Measurements from ENCODE around the gene CST7. TPM values are rescaled to one million over a fixed set of nuclear protein-coding genes. Genes with fewer than 3 reads are reported as not detected.

The CST7 gene
- total RNA-seq, 1 donor from 2014 or later = not detected

GRCh38 chr20:24909086-24909780 is 39.8 kb upstream of the CST7 start:
- H3K27ac ChIP-seq = no peak overlapping the region
- H3K9me3 ChIP-seq (ENCODE audit: low read depth) = peaks cover 5% of the 10 kb centered on the region
- no peak overlapping the region for H3K27ac Mint-ChIP-seq
- H3K4me2 ChIP-seq = no peak overlapping the region
- no peaks in the 10 kb centered on the region for H3K36me3 ChIP-seq
- H3K4me3 Mint-ChIP-seq = no peak overlapping the region
- H3K4me3 ChIP-seq = no peak overlapping the region
- H3K27me3 Mint-ChIP-seq (ENCODE audit: insufficient read depth, low read depth) = peaks cover 3% of the 10 kb centered on the region
- no peak overlapping the region for H3K9ac ChIP-seq
- H3K79me2 ChIP-seq (ENCODE audit: low read depth) = no peaks in the 10 kb centered on the region
- no peak overlapping the region for H2AFZ ChIP-seq (replicated peaks)
- H3K9me3 Mint-ChIP-seq = peaks cover 5% of the 10 kb centered on the region
- H3F3A ChIP-seq (ENCODE audit: low read depth) = peaks cover 10% of the 10 kb centered on the region
- TF ChIP-seq EZH2 (IDR thresholded peaks at IDR 0.05) (no peak), EZH2phosphoT487 (IDR thresholded peaks at IDR 0.05) (no peak), CTCF (IDR thresholded peaks at IDR 0.05) (no peak)
- peaks cover 8% of the 10 kb centered on the region for H3K4me1 Mint-ChIP-seq
- H4K20me1 ChIP-seq (ENCODE audit: low read depth) = no peaks in the 10 kb centered on the region
- DNase-seq (ENCODE audit: low spot score) = no peak
- no peaks in the 10 kb centered on the region for H3K36me3 Mint-ChIP-seq
- peaks cover 4% of the 10 kb centered on the region for H3K4me1 ChIP-seq
- H3K27me3 ChIP-seq = no peaks in the 10 kb centered on the region

- H3K4me3 ChIP-seq = no peak overlapping the region
- H4K20me1 ChIP-seq (ENCODE audit: low read depth) = no peaks in the 10 kb centered on the region
- Mint-ChIP-seq H3K4me3 (no peak overlapping the region), H3K27ac (no peak overlapping the region), H3K9me3 (peaks cover 5% of the 10 kb centered on the region), H3K36me3 (no peaks in the 10 kb centered on the region), H3K4me1 (peaks cover 11% of the 10 kb centered on the region), H3K27me3 (ENCODE audit: insufficient read depth, low read depth) (peaks cover 3% of the 10 kb centered on the region)
- H3K9me3 ChIP-seq (ENCODE audit: low read depth) = peaks cover 5% of the 10 kb centered on the region
- no peak for DNase-seq (ENCODE audit: low spot score)
- H3K36me3 ChIP-seq = no peaks in the 10 kb centered on the region
- H3K4me1 ChIP-seq = peaks cover 9% of the 10 kb centered on the region
- no peak overlapping the region for H2AFZ ChIP-seq (replicated peaks)
- H3K9ac ChIP-seq = no peak overlapping the region
- no peak overlapping the region for H3K4me2 ChIP-seq
- no peaks in the 10 kb centered on the region for H3K79me2 ChIP-seq (ENCODE audit: low read depth)
- H3K27ac ChIP-seq = no peak overlapping the region
- H3K27me3 ChIP-seq = no peaks in the 10 kb centered on the region
- no peak for TF ChIP-seq EZH2 (IDR thresholded peaks at IDR 0.05)
- TF ChIP-seq EZH2phosphoT487 (IDR thresholded peaks at IDR 0.05) = no peak
- no peak for TF ChIP-seq CTCF (IDR thresholded peaks at IDR 0.05)
- peaks cover 11% of the 10 kb centered on the region for H3F3A ChIP-seq (ENCODE audit: low read depth)
These were observed 39.2 kb upstream of the CST7 start for GRCh38 chr20:24909861-24910260.

- peaks cover 9% of the 10 kb centered on the region for H3K4me1 ChIP-seq
- peaks cover 5% of the 10 kb centered on the region for H3K9me3 Mint-ChIP-seq
- peaks cover 11% of the 10 kb centered on the region for H3K4me1 Mint-ChIP-seq
- H3K4me3 ChIP-seq = no peak overlapping the region
- no peaks in the 10 kb centered on the region for H3K79me2 ChIP-seq (ENCODE audit: low read depth)
- no peak overlapping the region for H3K27ac Mint-ChIP-seq
- H3K4me3 Mint-ChIP-seq = no peak overlapping the region
- peaks cover 11% of the 10 kb centered on the region for H3F3A ChIP-seq (ENCODE audit: low read depth)
- no peaks in the 10 kb centered on the region for H4K20me1 ChIP-seq (ENCODE audit: low read depth)
- H3K9ac ChIP-seq = no peak overlapping the region
- no peaks in the 10 kb centered on the region for H3K36me3 ChIP-seq
- no peak overlapping the region for H3K4me2 ChIP-seq
- peaks cover 3% of the 10 kb centered on the region for H3K27me3 Mint-ChIP-seq (ENCODE audit: insufficient read depth, low read depth)
- no peak overlapping the region for H2AFZ ChIP-seq (replicated peaks)
- H3K27me3 ChIP-seq = no peaks in the 10 kb centered on the region
- peaks cover 5% of the 10 kb centered on the region for H3K9me3 ChIP-seq (ENCODE audit: low read depth)
- no peak for TF ChIP-seq EZH2phosphoT487 (IDR thresholded peaks at IDR 0.05)
- no peak for TF ChIP-seq CTCF (IDR thresholded peaks at IDR 0.05)
- no peak for TF ChIP-seq EZH2 (IDR thresholded peaks at IDR 0.05)
- H3K36me3 Mint-ChIP-seq = no peaks in the 10 kb centered on the region
- H3K27ac ChIP-seq = no peak overlapping the region
- DNase-seq (ENCODE audit: low spot score) = no peak
These were observed 38.6 kb upstream of the CST7 start for GRCh38 chr20:24910461-24910860.
